CD8-positive, alpha-beta memory T cell (primary cell): ENCODE data around the gene PRR11. TPM values are rescaled to one million over a fixed set of nuclear protein-coding genes. Genes with fewer than 3 reads are reported as not detected.
"Not testable (repeated sequence)": the region's sequence is repeated elsewhere in the genome, so short reads cannot be mapped to it uniquely, and the experiment has no call there.

Experiments
- CTCF ChIA-PET: fragments of 350-600 bp; sonication (Branson Sonifier 250); formaldehyde crosslinking; loops from one replicate; lab custom pipeline; 2021; ENCODE audit warnings: antibody characterized with exemption; lab: Charles Lee
- POLR2A ChIA-PET: fragments of 350-600 bp; sonication (Branson Sonifier 250); formaldehyde crosslinking; loops from one replicate; lab custom pipeline; 2021; ENCODE audit warnings: antibody characterized with exemption; lab: Charles Lee
- DNase-seq, 5 donors: peaks; one replicate each; pipeline versions ENCODE4 v3.0.0 to v3.0.0-alpha.2; 2020 to 2022; ENCODE audit warnings: mixed read lengths in 1 of 5
- H3K27ac ChIP-seq: one replicate; pipeline ENCODE4 v1.7.0; 2013; ENCODE audit warnings: low read depth, mild to moderate bottlenecking, low read length, moderate library complexity
- H3K27me3 ChIP-seq: 2 replicates; pipeline ENCODE4 v1.7.0; 2013; ENCODE audit warnings: low read length, mild to moderate bottlenecking; ENCODE audit not compliant: insufficient read depth, poor library complexity, severe bottlenecking
- H3K36me3 ChIP-seq: 2 replicates; pipeline ENCODE4 v1.7.0; 2013; ENCODE audit warnings: mild to moderate bottlenecking, low read length, moderate library complexity; ENCODE audit not compliant: insufficient read depth
- H3K4me1 ChIP-seq: 2 replicates; pipeline ENCODE4 v1.7.0; 2013; ENCODE audit warnings: mild to moderate bottlenecking, low read length, moderate library complexity; ENCODE audit not compliant: insufficient read depth
- H3K4me3 ChIP-seq: 2 replicates; pipeline ENCODE4 v1.7.0; 2013; ENCODE audit warnings: mild to moderate bottlenecking, low read length
- H3K9me3 ChIP-seq: 2 replicates; pipeline ENCODE4 v1.7.0; 2013; ENCODE audit warnings: mild to moderate bottlenecking, low read length
- H3K27ac Mint-ChIP-seq, 8 donors: one replicate each; pipeline ENCODE4 v1.8.0; 2020 to 2021; ENCODE audit warnings: mixed read lengths in 8 of 8, mild to moderate bottlenecking in 6 of 8, inconsistent platforms in 3 of 8, moderate library complexity in 3 of 8
- H3K27me3 Mint-ChIP-seq, 2 donors: one replicate each; pipeline ENCODE4 v1.8.0; 2020 to 2021; ENCODE audit warnings: mixed read lengths in 2 of 2, mild to moderate bottlenecking in 1 of 2, moderate library complexity in 1 of 2
- H3K36me3 Mint-ChIP-seq, 3 donors: one replicate each; pipeline ENCODE4 v1.8.0; 2020 to 2021; ENCODE audit warnings: mixed read lengths in 3 of 3, inconsistent platforms in 1 of 3, mild to moderate bottlenecking in 1 of 3
- H3K4me1 Mint-ChIP-seq, 3 donors: one replicate each; pipeline ENCODE4 v1.8.0; 2020 to 2021; ENCODE audit warnings: mixed read lengths in 3 of 3, inconsistent platforms in 1 of 3, mild to moderate bottlenecking in 1 of 3
- H3K4me3 Mint-ChIP-seq, 7 donors: one replicate each; pipeline ENCODE4 v1.8.0; 2020 to 2021; ENCODE audit warnings: mixed read lengths in 7 of 7, mild to moderate bottlenecking in 6 of 7, moderate library complexity in 4 of 7, inconsistent platforms in 2 of 7
- H3K9me3 Mint-ChIP-seq, 5 donors: one replicate each; pipeline ENCODE4 v1.8.0; 2020 to 2022; ENCODE audit warnings: mixed read lengths in 5 of 5, mild to moderate bottlenecking in 3 of 5, moderate library complexity in 2 of 5, inconsistent platforms in 1 of 5
- polyA plus RNA-seq: library from polyadenylated mRNA; unstranded; fragments of 300-500 nt; fragmentation: Illumina TruSeq; gene quantifications from one replicate; pipeline ENCODE4 v1.2.3, GENCODE V29; 2021
- total RNA-seq, 2 experiments: library from RNA; stranded (reverse); gene quantifications; one replicate each; pipeline ENCODE4 v1.2.3, GENCODE V29; 2021

Gene PRR11
- total and polyA plus RNA-seq, 3 experiments from 2014 or later, result 1.2 to 36.3 (median 35.6) TPM

- no peak overlapping the region for H3K4me3 ChIP-seq
- Mint-ChIP-seq H3K36me3 (peaks cover 0 to 24% (median 6%) of the 10 kb centered on the region in 3 donors), H3K27ac (peak overlapping the region in 2 of 8 donors; percentile 38 to 46), H3K4me3 (no peak overlapping the region), H3K4me1 (peaks cover 7 to 11% (median 10%) of the 10 kb centered on the region in 3 donors), H3K9me3 (no peaks in the 10 kb centered on the region), H3K27me3 (peaks cover 0 to 2% of the 10 kb centered on the region in 2 donors)
- no peak for DNase-seq
- no peaks in the 10 kb centered on the region for H3K36me3 ChIP-seq
- ChIA-PET CTCF (no interaction called here), POLR2A (no interaction called here)
- no peaks in the 10 kb centered on the region for H3K9me3 ChIP-seq
- H3K27ac ChIP-seq, result no peak overlapping the region
- peaks cover 7% of the 10 kb centered on the region for H3K4me1 ChIP-seq
- H3K27me3 ChIP-seq, result no peaks in the 10 kb centered on the region
Observed at GRCh38 chr17:59111539-59111938, 44.0 kb upstream of the PRR11 start.

GRCh38 chr17:59115474-59115873, 40.1 kb upstream of the PRR11 start:
- no peaks in the 10 kb centered on the region for H3K9me3 ChIP-seq
- Mint-ChIP-seq H3K36me3 (peaks cover 0 to 30% (median 11%) of the 10 kb centered on the region in 3 donors), H3K4me3 (no peak overlapping the region), H3K9me3 (no peaks in the 10 kb centered on the region), H3K27ac (peak overlapping the region in 1 of 8 donors; percentile 21), H3K4me1 (no peaks in the 10 kb centered on the region), H3K27me3 (no peaks in the 10 kb centered on the region)
- H3K36me3 ChIP-seq, result no peaks in the 10 kb centered on the region
- no peak overlapping the region for H3K27ac ChIP-seq
- POLR2A ChIA-PET, result no interaction called here
- no peak for DNase-seq
- CTCF ChIA-PET, result interaction anchor here (0.5 kb wide), 1 partner anchor 323 kb away, joined by 3 read pairs; no protein-coding TSS in a partner anchor
- no peak overlapping the region for H3K4me3 ChIP-seq
- H3K27me3 ChIP-seq, result no peaks in the 10 kb centered on the region
- no peaks in the 10 kb centered on the region for H3K4me1 ChIP-seq

GRCh38 chr17:59121901-59122480, 33.6 kb upstream of the PRR11 start:
- DNase-seq, result no peak
- Histone ChIP-seq H3K4me3 (no peak overlapping the region), H3K27me3 (no peaks in the 10 kb centered on the region), H3K4me1 (no peaks in the 10 kb centered on the region), H3K27ac (no peak overlapping the region), H3K36me3 (no peaks in the 10 kb centered on the region), H3K9me3 (no peaks in the 10 kb centered on the region)
- ChIA-PET POLR2A (no interaction called here), CTCF (no interaction called here)
- Mint-ChIP-seq H3K9me3 (no peaks in the 10 kb centered on the region), H3K4me3 (no peak overlapping the region), H3K4me1 (no peaks in the 10 kb centered on the region), H3K27ac (no peak overlapping the region), H3K27me3 (no peaks in the 10 kb centered on the region), H3K36me3 (peaks cover 0 to 38% (median 15%) of the 10 kb centered on the region in 3 donors)

GRCh38 chr17:59124665-59125064, 30.9 kb upstream of the PRR11 start:
- H3K27me3 Mint-ChIP-seq, result peaks cover 0 to 2% of the 10 kb centered on the region in 2 donors
- peaks cover 0 to 41% (median 16%) of the 10 kb centered on the region in 3 donors for H3K36me3 Mint-ChIP-seq
- no peaks in the 10 kb centered on the region for H3K27me3 ChIP-seq
- H3K4me1 ChIP-seq, result no peaks in the 10 kb centered on the region
- no peak overlapping the region for H3K27ac ChIP-seq
- H3K9me3 Mint-ChIP-seq, result no peaks in the 10 kb centered on the region
- H3K4me3 Mint-ChIP-seq, result no peak overlapping the region
- POLR2A ChIA-PET, result no interaction called here
- H3K36me3 ChIP-seq, result no peaks in the 10 kb centered on the region
- CTCF ChIA-PET, result no interaction called here
- H3K27ac Mint-ChIP-seq, result peak overlapping the region in 2 of 8 donors; percentile 37 to 43
- H3K9me3 ChIP-seq, result no peaks in the 10 kb centered on the region
- H3K4me3 ChIP-seq, result no peak overlapping the region
- H3K4me1 Mint-ChIP-seq, result no peaks in the 10 kb centered on the region
- no peak for DNase-seq

- Mint-ChIP-seq H3K36me3 (peaks cover 0 to 33% (median 12%) of the 10 kb centered on the region in 3 donors), H3K27me3 (peaks cover 0 to 2% of the 10 kb centered on the region in 2 donors), H3K4me3 (no peak overlapping the region), H3K9me3 (no peaks in the 10 kb centered on the region), H3K27ac (peak overlapping the region in 1 of 8 donors; percentile 78), H3K4me1 (peaks cover 0 to 4% (median 0%) of the 10 kb centered on the region in 3 donors)
- H3K27me3 ChIP-seq, result no peaks in the 10 kb centered on the region
- H3K27ac ChIP-seq, result no peak overlapping the region
- ChIA-PET CTCF (no interaction called here), POLR2A (no interaction called here)
- no peak overlapping the region for H3K4me3 ChIP-seq
- H3K4me1 ChIP-seq, result no peaks in the 10 kb centered on the region
- no peaks in the 10 kb centered on the region for H3K36me3 ChIP-seq
- no peaks in the 10 kb centered on the region for H3K9me3 ChIP-seq
- DNase-seq, result no peak
Observed at GRCh38 chr17:59126809-59127417, 28.6 kb upstream of the PRR11 start.

GRCh38 chr17:59129814-59130213, 25.7 kb upstream of the PRR11 start:
- H3K27me3 ChIP-seq, result no peaks in the 10 kb centered on the region
- Mint-ChIP-seq H3K4me1 (peaks cover 0 to 10% (median 7%) of the 10 kb centered on the region in 3 donors), H3K36me3 (peaks cover 0 to 23% (median 9%) of the 10 kb centered on the region in 3 donors), H3K27ac (no peak overlapping the region), H3K9me3 (no peaks in the 10 kb centered on the region), H3K4me3 (no peak overlapping the region), H3K27me3 (peaks cover 0 to 2% of the 10 kb centered on the region in 2 donors)
- no peak overlapping the region for H3K27ac ChIP-seq
- POLR2A ChIA-PET, result interaction anchor here (0.7 kb wide), 1 partner anchor 23 kb away, joined by 3 read pairs; no protein-coding TSS in a partner anchor
- CTCF ChIA-PET, result no interaction called here
- no peak for DNase-seq
- H3K4me1 ChIP-seq, result no peaks in the 10 kb centered on the region
- no peak overlapping the region for H3K4me3 ChIP-seq
- H3K9me3 ChIP-seq, result no peaks in the 10 kb centered on the region
- no peaks in the 10 kb centered on the region for H3K36me3 ChIP-seq

GRCh38 chr17:59131131-59131530, 24.4 kb upstream of the PRR11 start:
- H3K27me3 Mint-ChIP-seq, result peaks cover 0 to 2% of the 10 kb centered on the region in 2 donors
- ChIA-PET POLR2A (no interaction called here), CTCF (no interaction called here)
- peaks cover 0 to 21% (median 7%) of the 10 kb centered on the region in 3 donors for H3K36me3 Mint-ChIP-seq
- peaks cover 0 to 14% (median 7%) of the 10 kb centered on the region in 3 donors for H3K4me1 Mint-ChIP-seq
- Histone ChIP-seq H3K4me1 (no peaks in the 10 kb centered on the region), H3K27me3 (no peaks in the 10 kb centered on the region), H3K27ac (no peak overlapping the region), H3K36me3 (no peaks in the 10 kb centered on the region), H3K4me3 (no peak overlapping the region), H3K9me3 (no peaks in the 10 kb centered on the region)
- H3K27ac Mint-ChIP-seq, result no peak overlapping the region
- no peaks in the 10 kb centered on the region for H3K9me3 Mint-ChIP-seq
- H3K4me3 Mint-ChIP-seq, result no peak overlapping the region
- DNase-seq, result no peak

GRCh38 chr17:59138339-59138738, 17.2 kb upstream of the PRR11 start:
- CTCF ChIA-PET, H3K27me3 Mint-ChIP-seq, H3K36me3 Mint-ChIP-seq, H3K9me3 ChIP-seq, H3K27me3 ChIP-seq, H3K4me3 ChIP-seq, H3K36me3 ChIP-seq, H3K4me3 Mint-ChIP-seq, DNase-seq, POLR2A ChIA-PET, H3K27ac ChIP-seq, H3K4me1 ChIP-seq, H3K9me3 Mint-ChIP-seq, H3K27ac Mint-ChIP-seq: not testable (repeated sequence)
- H3K4me1 Mint-ChIP-seq, result peaks cover 4 to 28% (median 13%) of the 10 kb centered on the region in 3 donors
